Stimulated activated naive CD8-positive, alpha-beta T cell treated with anti-CD3 and anti-CD28 coated beads, Interleukin-15, amount 100 ng/mL, for 72 hours (primary cell): Measurements from ENCODE around the gene MT1G.

Experiments
- ATAC-seq: fragments of 150-1000 bp; cut with Tn5 transposase; 2 replicates; pipeline ENCODE4 v1.10.0; 2021; ENCODE audit warnings: mild to moderate bottlenecking, moderate library complexity
- DNase-seq, 2 donors: peaks; one replicate each; pipeline ENCODE4 v3.0.0; 2021 to 2022
- H3K27ac Mint-ChIP-seq, 2 donors: one replicate each; pipeline ENCODE4 v1.8.0; 2022; ENCODE audit warnings: mild to moderate bottlenecking in 2 of 2, mixed read lengths in 2 of 2, moderate library complexity in 2 of 2
- H3K27me3 Mint-ChIP-seq: one replicate; pipeline ENCODE4 v1.8.0; 2022; ENCODE audit warnings: mixed read lengths
- H3K4me1 Mint-ChIP-seq: one replicate; pipeline ENCODE4 v1.8.0; 2022; ENCODE audit warnings: mild to moderate bottlenecking, mixed read lengths
- H3K4me3 Mint-ChIP-seq, 2 donors: one replicate each; pipeline ENCODE4 v1.8.0; 2022; ENCODE audit warnings: mild to moderate bottlenecking in 2 of 2, mixed read lengths in 2 of 2, moderate library complexity in 1 of 2
- H3K9me3 Mint-ChIP-seq, 2 donors: one replicate each; pipeline ENCODE4 v1.8.0; 2022; ENCODE audit warnings: mixed read lengths in 2 of 2

The MT1G gene

DNA sequence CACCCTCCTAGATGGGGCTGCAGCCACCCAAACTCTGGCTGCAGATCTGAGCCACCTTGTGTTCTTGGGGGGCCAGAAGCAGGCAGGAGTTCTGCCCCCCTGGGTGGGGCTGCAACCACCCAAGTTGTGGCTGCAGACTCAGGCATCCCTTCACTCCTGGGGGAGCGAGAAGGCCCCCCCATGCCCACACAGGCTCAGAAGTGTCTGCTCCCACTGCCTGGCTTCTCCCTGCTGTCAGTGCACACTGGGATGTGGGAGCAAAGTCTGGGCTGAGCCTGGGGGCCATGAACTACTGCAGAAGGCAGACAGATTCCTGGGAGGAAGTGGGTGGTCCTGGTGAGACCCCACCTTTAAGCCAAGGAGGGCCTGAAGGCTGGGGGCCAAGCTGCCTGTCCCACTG lies 27.4 kb upstream of the MT1G start:
- Mint-ChIP-seq H3K4me3 (no peak overlapping the region), H3K27ac (no peak overlapping the region), H3K27me3 (no peaks in the 10 kb centered on the region), H3K9me3 (peaks cover 0 to 12% of the 10 kb centered on the region in 2 donors), H3K4me1 (no peaks in the 10 kb centered on the region)
- DNase-seq, result no peak
- no peak for ATAC-seq

- H3K4me1 Mint-ChIP-seq, result no peaks in the 10 kb centered on the region
- ATAC-seq (no peak), DNase-seq (no peak)
- H3K4me3 Mint-ChIP-seq, result no peak overlapping the region
- H3K27ac Mint-ChIP-seq, result no peak overlapping the region
- H3K27me3 Mint-ChIP-seq, result no peaks in the 10 kb centered on the region
- peaks cover 0 to under 1% of the 10 kb centered on the region in 2 donors for H3K9me3 Mint-ChIP-seq
Measured at GRCh38 chr16:56691885-56692284, 24.0 kb upstream of the MT1G start.

DNA sequence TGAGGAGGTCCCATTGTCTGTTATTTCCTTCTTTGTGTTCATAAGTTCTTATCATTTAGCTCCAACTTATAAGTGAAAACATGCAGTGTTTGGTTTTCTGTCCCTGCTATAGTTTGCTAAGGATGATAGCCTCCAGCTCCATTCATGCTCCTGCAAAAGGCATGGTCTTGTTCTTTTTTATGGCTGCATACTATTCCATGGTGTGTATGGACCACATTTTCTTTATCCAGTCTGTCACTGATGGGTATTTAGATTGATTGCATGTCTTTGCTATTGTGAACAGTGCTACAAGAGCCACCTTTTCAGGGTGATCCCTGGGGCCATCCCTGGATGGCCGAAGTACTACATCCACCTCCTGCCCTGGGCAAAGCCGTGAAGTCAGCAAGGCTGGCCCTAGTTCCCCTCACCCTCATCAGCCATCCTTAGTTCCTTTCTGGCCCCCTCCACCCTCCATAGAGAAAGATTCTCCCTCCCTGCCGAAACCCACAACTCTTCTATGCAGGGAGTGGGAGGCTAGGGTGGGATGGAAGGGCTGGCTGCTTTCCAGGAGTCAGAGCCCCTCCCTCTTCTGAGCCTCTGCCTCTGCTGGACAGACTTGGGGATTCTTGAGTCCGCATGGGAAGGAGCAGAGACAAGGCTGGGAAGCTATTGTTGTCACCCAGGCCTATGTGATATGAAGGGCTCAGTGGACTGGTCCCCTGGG lies 22.7 kb upstream of the MT1G start:
- Mint-ChIP-seq H3K27ac (no peak overlapping the region), H3K4me1 (no peaks in the 10 kb centered on the region), H3K4me3 (no peak overlapping the region), H3K9me3 (peaks cover 0 to 11% of the 10 kb centered on the region in 2 donors), H3K27me3 (no peaks in the 10 kb centered on the region)
- DNase-seq (no peak), ATAC-seq (no peak)

DNA sequence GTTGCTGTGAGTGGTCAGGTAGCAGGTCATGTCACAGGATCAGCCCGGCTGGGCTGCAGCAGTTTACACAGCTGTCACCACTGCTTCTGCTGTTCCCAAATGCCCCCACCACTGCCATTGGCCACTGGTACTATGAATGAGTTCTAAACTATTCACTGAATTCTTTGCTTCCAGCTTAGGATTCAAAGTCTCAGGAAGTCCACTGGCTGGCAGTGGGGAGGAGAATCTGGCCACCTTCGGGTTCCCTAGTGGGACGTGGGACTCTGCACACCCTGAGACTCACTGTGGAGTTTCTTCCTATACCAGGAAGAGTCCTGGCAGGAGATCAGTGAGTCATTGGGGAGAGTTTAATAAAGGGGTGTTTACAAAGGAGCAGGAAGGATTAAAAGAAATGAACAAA lies 21.3 kb upstream of the MT1G start:
- Mint-ChIP-seq H3K9me3 (peaks cover 0 to 11% of the 10 kb centered on the region in 2 donors), H3K27me3 (no peaks in the 10 kb centered on the region), H3K4me1 (peaks cover 5% of the 10 kb centered on the region), H3K27ac (no peak overlapping the region), H3K4me3 (no peak overlapping the region)
- no peak for ATAC-seq
- DNase-seq, result no peak

- Mint-ChIP-seq H3K4me3 (no peak overlapping the region), H3K9me3 (peaks cover 0 to 11% of the 10 kb centered on the region in 2 donors), H3K4me1 (peaks cover 9% of the 10 kb centered on the region), H3K27me3 (no peaks in the 10 kb centered on the region), H3K27ac (no peak overlapping the region)
- ATAC-seq, result no peak
- no peak for DNase-seq
Measured at GRCh38 chr16:56688762-56689161, 20.9 kb upstream of the MT1G start.

DNA sequence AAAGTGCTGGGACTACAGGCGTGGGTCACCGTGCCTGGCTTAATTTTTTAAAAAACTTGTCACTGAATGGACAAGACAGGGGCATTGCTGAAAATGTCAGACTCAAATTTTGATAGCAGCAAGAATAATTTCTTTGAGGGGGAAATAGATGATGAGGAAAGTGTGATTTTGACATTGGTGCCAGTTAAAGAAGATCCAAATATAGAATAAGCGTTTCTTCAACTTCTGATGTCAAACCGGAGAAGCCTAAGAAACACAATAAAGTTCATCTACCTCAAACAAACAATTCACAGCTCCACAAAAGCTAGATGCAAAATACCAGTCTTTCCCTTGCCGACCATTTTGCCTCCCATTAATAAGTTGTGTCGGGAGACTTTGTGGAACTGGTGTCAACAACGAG lies 18.9 kb upstream of the MT1G start:
- DNase-seq (no peak), ATAC-seq (no peak)
- no peak overlapping the region for H3K27ac Mint-ChIP-seq
- H3K9me3 Mint-ChIP-seq, result peaks cover 0 to 11% of the 10 kb centered on the region in 2 donors
- no peaks in the 10 kb centered on the region for H3K27me3 Mint-ChIP-seq
- no peak overlapping the region for H3K4me3 Mint-ChIP-seq
- H3K4me1 Mint-ChIP-seq, result peaks cover 22% of the 10 kb centered on the region

- DNase-seq (no peak), ATAC-seq (no peak)
- Mint-ChIP-seq H3K27ac (no peak overlapping the region), H3K9me3 (peaks cover 0 to 11% of the 10 kb centered on the region in 2 donors), H3K27me3 (no peaks in the 10 kb centered on the region), H3K4me3 (no peak overlapping the region), H3K4me1 (peaks cover 29% of the 10 kb centered on the region)
Measured at GRCh38 chr16:56684926-56685590, 17.2 kb upstream of the MT1G start.

GRCh38 chr16:56684256-56684925 lies 16.5 kb upstream of the MT1G start:
- Mint-ChIP-seq H3K4me1 (peaks cover 29% of the 10 kb centered on the region), H3K4me3 (peak overlapping the region; percentile 93 to 97), H3K27me3 (no peaks in the 10 kb centered on the region), H3K27ac (peak overlapping the region in 1 of 2 donors; percentile 51), H3K9me3 (peaks cover 0 to 11% of the 10 kb centered on the region in 2 donors)
- ATAC-seq, result no peak
- no peak for DNase-seq

- Mint-ChIP-seq H3K4me1 (peaks cover 29% of the 10 kb centered on the region), H3K4me3 (peak overlapping the region; percentile 93 to 97), H3K27ac (peak overlapping the region in 1 of 2 donors; percentile 19), H3K9me3 (peaks cover 0 to 11% of the 10 kb centered on the region in 2 donors), H3K27me3 (no peaks in the 10 kb centered on the region)
- DNase-seq (no peak), ATAC-seq (no peak)
Measured at GRCh38 chr16:56683424-56684172, 15.7 kb upstream of the MT1G start.

DNA sequence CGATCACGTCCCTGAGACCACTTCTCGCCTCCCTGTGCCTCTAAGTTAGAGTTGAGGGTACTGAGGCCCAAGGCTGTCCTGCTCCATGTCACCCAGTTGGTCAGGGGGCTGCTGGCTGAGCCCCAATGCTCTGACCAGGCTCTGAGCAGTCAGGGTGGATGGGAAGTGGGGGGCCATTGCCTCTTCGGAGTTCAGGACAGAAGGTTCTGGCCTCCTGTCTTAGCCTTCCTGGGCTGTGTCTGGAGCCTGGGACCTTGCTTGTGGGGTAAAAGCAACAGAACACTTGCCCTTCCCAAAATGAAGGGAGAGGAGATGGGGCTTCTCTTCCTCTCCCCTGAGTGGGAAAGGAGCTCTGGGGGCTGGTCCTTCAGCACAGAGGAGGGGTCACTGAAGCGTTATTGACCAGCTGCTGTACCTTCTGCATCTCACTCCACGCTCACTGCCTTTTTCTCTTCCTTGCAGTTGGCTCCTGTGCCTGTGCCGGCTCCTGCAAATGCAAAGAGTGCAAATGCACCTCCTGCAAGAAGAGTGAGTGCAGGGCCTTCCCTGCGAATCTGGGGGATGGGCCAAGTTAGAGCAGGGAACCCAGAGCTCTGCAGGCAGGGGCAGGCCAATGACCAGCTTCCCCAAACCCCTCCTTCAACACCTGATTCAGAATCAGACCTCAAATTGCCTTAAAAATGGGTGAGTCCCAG lies 15.0 kb upstream of the MT1G start:
- DNase-seq (peak in 1 of 2 donors; percentile 29), ATAC-seq (peak; percentile 4)
- Mint-ChIP-seq H3K4me1 (peaks cover 29% of the 10 kb centered on the region), H3K27me3 (no peaks in the 10 kb centered on the region), H3K9me3 (peaks cover 0 to 11% of the 10 kb centered on the region in 2 donors), H3K27ac (peak overlapping the region; percentile 94 to 99), H3K4me3 (peak overlapping the region; percentile 93 to 97)

DNA sequence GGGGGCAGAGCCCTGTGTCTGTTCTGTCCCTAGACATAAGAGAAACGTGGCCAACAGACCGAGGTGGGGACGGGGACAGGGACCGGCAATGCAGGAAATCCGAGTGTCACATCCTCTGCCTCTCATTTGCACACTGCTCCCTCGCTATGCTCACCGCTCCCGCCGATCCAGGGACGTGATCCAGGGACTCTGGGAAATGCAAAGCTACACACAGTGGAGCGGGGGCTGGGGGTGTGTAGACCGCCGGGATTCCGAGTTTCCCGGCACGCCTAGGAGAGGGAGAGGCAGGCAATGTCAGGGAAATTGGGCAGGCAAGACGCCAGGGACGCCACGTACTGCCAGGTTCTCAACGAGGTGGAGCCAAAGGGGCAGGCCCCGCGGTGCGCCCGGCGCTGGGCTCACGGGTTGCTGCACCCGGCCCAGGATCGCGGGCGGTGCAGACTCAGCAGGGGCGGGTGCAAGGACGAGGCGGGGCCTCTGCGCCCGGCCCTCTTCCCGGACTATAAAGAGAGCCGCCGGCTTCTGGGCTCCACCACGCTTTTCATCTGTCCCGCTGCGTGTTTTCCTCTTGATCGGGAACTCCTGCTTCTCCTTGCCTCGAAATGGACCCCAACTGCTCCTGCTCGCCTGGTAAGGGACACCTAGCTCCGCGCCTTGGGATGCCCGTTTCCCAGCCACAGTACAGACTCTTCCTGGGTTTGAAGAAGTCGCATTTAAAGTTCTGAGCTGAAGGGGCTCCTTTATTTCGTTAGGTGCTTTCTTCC lies 14.3 kb upstream of the MT1G start, which contains the start of gene MT1X:
Gene MT1X (plus strand): TSS at position 532 of the 764 bp plus-strand sequence. CDS start 71 bp downstream, at position 603.
- H3K4me1 Mint-ChIP-seq, result peaks cover 30% of the 10 kb centered on the region
- ATAC-seq (peak; percentile 99), DNase-seq (peak; percentile 86 to 92)
- H3K27me3 Mint-ChIP-seq, result no peaks in the 10 kb centered on the region
- H3K4me3 Mint-ChIP-seq, result peak within 1 kb of the TSS; percentile 93 to 97
- peak within 1 kb of the TSS; percentile 94 to 99 for H3K27ac Mint-ChIP-seq
- H3K9me3 Mint-ChIP-seq, result peaks cover 0 to 11% of the 10 kb centered on the region in 2 donors

DNA sequence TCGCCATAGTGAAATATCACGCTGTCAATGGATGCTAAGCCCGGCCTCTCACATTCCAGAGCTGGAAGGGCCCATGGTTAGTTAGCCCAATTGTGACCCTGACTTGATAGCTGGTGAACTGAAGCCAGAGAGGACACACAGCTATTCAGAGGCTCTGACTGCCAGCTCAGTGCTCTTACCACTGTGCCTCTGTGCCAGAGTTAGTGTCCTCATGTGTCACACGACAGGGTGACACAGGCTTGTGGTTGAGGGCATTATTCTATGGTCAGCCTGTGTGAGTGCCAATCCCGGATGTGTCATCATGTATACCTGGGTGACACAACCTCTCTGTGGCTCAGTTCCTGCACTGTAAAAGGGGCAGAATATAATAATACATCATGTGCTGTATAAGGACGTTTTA lies 12.0 kb upstream of the MT1G start:
- H3K4me1 Mint-ChIP-seq, result peaks cover 53% of the 10 kb centered on the region
- no peak overlapping the region for H3K27ac Mint-ChIP-seq
- DNase-seq (peak in 1 of 2 donors; percentile 41), ATAC-seq (peak; percentile 55)
- no peaks in the 10 kb centered on the region for H3K9me3 Mint-ChIP-seq
- H3K27me3 Mint-ChIP-seq, result no peaks in the 10 kb centered on the region
- H3K4me3 Mint-ChIP-seq, result no peak overlapping the region

- Mint-ChIP-seq H3K4me1 (peaks cover 52% of the 10 kb centered on the region), H3K27me3 (no peaks in the 10 kb centered on the region)
Measured at GRCh38 chr16:56679078-56679730, 11.3 kb upstream of the MT1G start.

DNA sequence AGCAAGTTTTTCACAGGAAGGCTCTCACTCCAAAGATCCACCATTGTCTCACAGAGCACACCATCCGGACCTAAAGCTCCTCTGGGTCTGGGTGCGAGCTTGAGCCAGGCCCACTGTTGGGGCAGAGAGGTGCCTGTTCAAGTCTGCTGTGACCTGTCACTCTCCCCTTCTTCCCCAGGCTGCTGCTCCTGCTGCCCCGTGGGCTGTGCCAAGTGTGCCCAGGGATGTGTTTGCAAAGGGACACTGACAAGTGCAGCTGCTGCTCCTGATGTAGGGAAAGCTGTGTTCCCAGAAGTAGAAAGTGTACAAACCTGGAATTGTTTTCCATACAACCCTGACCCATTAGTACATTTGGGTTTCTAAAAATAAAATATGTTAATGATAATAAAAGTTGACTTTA lies 9.6 kb upstream of the MT1G start:
- DNase-seq (no peak), ATAC-seq (no peak)
- Mint-ChIP-seq H3K27me3 (no peaks in the 10 kb centered on the region), H3K4me1 (peaks cover 39% of the 10 kb centered on the region), H3K4me3 (no peak overlapping the region), H3K27ac (no peak overlapping the region), H3K9me3 (no peaks in the 10 kb centered on the region)

More at GRCh38 chr16:56679078-56679730, 11.3 kb upstream of the MT1G start:
- DNase-seq (no peak), ATAC-seq (no peak)
- Mint-ChIP-seq H3K27ac (no peak overlapping the region), H3K9me3 (no peaks in the 10 kb centered on the region), H3K4me3 (no peak overlapping the region)
